Caco-2 (cell line): ENCODE results near the gene UBAP1L. TPM values are rescaled to one million over a fixed set of nuclear protein-coding genes. Genes with fewer than 3 reads are reported as not detected.
"Not testable (repeated sequence)": the region's sequence is repeated elsewhere in the genome, so short reads cannot be mapped to it uniquely, and the experiment has no call there.

Experiments used
- BruUV-seq: library from RNA; stranded (reverse); fragments of 400-500 nt; replicated peaks from 2 replicates; lab custom pipeline; 2021; lab: Mats Ljungman, UMichigan
- CTCF ChIA-PET: fragments of 300-600 bp; sonication (Branson Sonifier 250); formaldehyde crosslinking; loops from one replicate; lab custom pipeline; 2022; ENCODE audit warnings: antibody characterized with exemption; lab: Charles Lee
- POLR2A ChIA-PET: fragments of 300-600 bp; sonication (Branson Sonifier 250); formaldehyde crosslinking; loops from one replicate; lab custom pipeline; 2022; ENCODE audit warnings: antibody characterized with exemption; lab: Charles Lee
- DNase-seq, 2 experiments: peaks; one replicate each; pipeline versions ENCODE4 v3.0.0 to v3.0.0-alpha.2; 2020 to 2022
- H3K27me3 ChIP-seq: replicated peaks from 2 replicates; pipeline ENCODE4 v1.6.0; 2011; ENCODE audit warnings: low read length; ENCODE audit not compliant: control insufficient read depth, insufficient read depth
- H3K36me3 ChIP-seq: 2 replicates; pipeline ENCODE4 v1.5.1; 2011; ENCODE audit warnings: low read length; ENCODE audit not compliant: control insufficient read depth, insufficient read depth
- H3K4me1 ChIP-seq: fragments of 250-450 bp; sonication (Bioruptor Pico); 2 replicates; pipeline ENCODE4 v1.5.1; 2020; ENCODE audit warnings: mild to moderate bottlenecking
- H3K4me3 ChIP-seq: 2 replicates; pipeline ENCODE4 v1.5.1; 2011; ENCODE audit warnings: low read depth, mild to moderate bottlenecking, control low read depth, low read length
- H3K9me3 ChIP-seq: fragments of 250-450 bp; sonication (Bioruptor Pico); 2 replicates; pipeline ENCODE4 v1.5.1; 2020; ENCODE audit warnings: mild to moderate bottlenecking, moderate library complexity
- H3K27ac Mint-ChIP-seq: one replicate; pipeline ENCODE4 v1.8.0; 2022; ENCODE audit warnings: mixed read lengths; ENCODE audit not compliant: unreplicated experiment
- H3K27me3 Mint-ChIP-seq: one replicate; pipeline ENCODE4 v1.8.0; 2022; ENCODE audit warnings: mixed read lengths; ENCODE audit not compliant: insufficient read depth, unreplicated experiment
- H3K36me3 Mint-ChIP-seq: one replicate; pipeline ENCODE4 v1.8.0; 2022; ENCODE audit warnings: mild to moderate bottlenecking, mixed read lengths; ENCODE audit not compliant: insufficient read depth, unreplicated experiment
- H3K4me1 Mint-ChIP-seq: one replicate; pipeline ENCODE4 v1.8.0; 2022; ENCODE audit warnings: low read depth, mixed read lengths; ENCODE audit not compliant: unreplicated experiment
- H3K4me3 Mint-ChIP-seq: one replicate; pipeline ENCODE4 v1.8.0; 2022; ENCODE audit warnings: mild to moderate bottlenecking, moderate library complexity, mixed read lengths; ENCODE audit not compliant: unreplicated experiment
- H3K9me3 Mint-ChIP-seq: one replicate; pipeline ENCODE4 v1.8.0; 2022; ENCODE audit warnings: mixed read lengths; ENCODE audit not compliant: unreplicated experiment
- CTCF ChIP-seq, 2 experiments: fragments of 200-600 bp in 1 of 2; IDR thresholded peaks; 1 replicate in 1 of 2; 2 replicates in 1 of 2; pipeline versions ENCODE4 v1.5.1 to v1.8.0; 2011 to 2022; ENCODE audit warnings: antibody characterized with exemption in 1 of 2, control low read depth in 1 of 2, inconsistent platforms in 1 of 2, low read depth in 1 of 2, low read length in 1 of 2, mild to moderate bottlenecking in 1 of 2, moderate library complexity in 1 of 2; ENCODE audit not compliant: insufficient read depth in 1 of 2, severe bottlenecking in 1 of 2, unreplicated experiment in 1 of 2
- intact Hi-C: fragments of 100-400 bp; cut with micrococcal nuclease; formaldehyde crosslinking; loops from one replicate; pipeline ENCODE4 v1.10.0; 2022; ENCODE audit not compliant: unreplicated experiment
- total RNA-seq: library from RNA; stranded (reverse); gene quantifications from 2 replicates; pipeline ENCODE4 v1.2.3, GENCODE V29; 2022

Gene UBAP1L
- total RNA-seq, 1 experiment from 2014 or later: 2.2 TPM

- Histone ChIP-seq H3K4me1 (peaks cover 20% of the 10 kb centered on the region), H3K36me3 (no peaks in the 10 kb centered on the region; the same call in 1 of the 2 replicates), H3K9me3 (no peaks in the 10 kb centered on the region), H3K27me3 (no peaks in the 10 kb centered on the region), H3K4me3 (no peak overlapping the region)
- H3K4me3 Mint-ChIP-seq: no peak overlapping the region
- no TSS peak for BruUV-seq
- ChIA-PET POLR2A (interaction anchor here (0.8 kb wide), 1 partner anchor 41 kb away, joined by 3 read pairs; no protein-coding TSS in a partner anchor), CTCF (interaction anchor here (0.5 to 1.8 kb wide), 3 partner anchors 9 to 62 kb away, joined by 3 to 7 read pairs (median 4); no protein-coding TSS in a partner anchor)
- no peaks in the 10 kb centered on the region for H3K27me3 Mint-ChIP-seq
- H3K27ac Mint-ChIP-seq: no peak overlapping the region
- peaks cover 7% of the 10 kb centered on the region for H3K4me1 Mint-ChIP-seq
- no peaks in the 10 kb centered on the region for H3K9me3 Mint-ChIP-seq
- no peak for TF ChIP-seq CTCF (IDR thresholded peaks at IDR 0.05; ENCODE audit: insufficient read depth in 1 of 2, low read depth in 1 of 2, low read length in 1 of 2, severe bottlenecking in 1 of 2, unreplicated experiment in 1 of 2)
- intact Hi-C loops: no loop called here
- H3K36me3 Mint-ChIP-seq: peaks cover 6% of the 10 kb centered on the region
- no peak for DNase-seq
These were observed 19.3 kb downstream of the UBAP1L start for GRCh38 chr15:65095747-65096104.

GRCh38 chr15:65095011-65095746 is 19.8 kb downstream of the UBAP1L start:
- no peak overlapping the region for H3K4me3 Mint-ChIP-seq
- DNase-seq: peak; percentile 29 to 58
- no TSS peak for BruUV-seq
- intact Hi-C loops: no loop called here
- Histone ChIP-seq H3K4me1 (peaks cover 26% of the 10 kb centered on the region), H3K36me3 (no peaks in the 10 kb centered on the region), H3K27me3 (no peaks in the 10 kb centered on the region), H3K9me3 (no peaks in the 10 kb centered on the region), H3K4me3 (no peak overlapping the region)
- ChIA-PET CTCF (interaction anchor here (0.8 to 1.8 kb wide), 2 partner anchors 8 to 61 kb away, joined by 4 to 7 read pairs; no protein-coding TSS in a partner anchor), POLR2A (interaction anchor here (0.8 kb wide), 1 partner anchor 41 kb away, joined by 3 read pairs; no protein-coding TSS in a partner anchor)
- no peaks in the 10 kb centered on the region for H3K9me3 Mint-ChIP-seq
- H3K36me3 Mint-ChIP-seq: peaks cover 6% of the 10 kb centered on the region
- peak overlapping the region; percentile 23 for H3K27ac Mint-ChIP-seq
- TF ChIP-seq CTCF (IDR thresholded peaks at IDR 0.05; ENCODE audit: insufficient read depth in 1 of 2, low read depth in 1 of 2, low read length in 1 of 2, severe bottlenecking in 1 of 2, unreplicated experiment in 1 of 2): no peak
- no peaks in the 10 kb centered on the region for H3K27me3 Mint-ChIP-seq
- peaks cover 7% of the 10 kb centered on the region for H3K4me1 Mint-ChIP-seq

GRCh38 chr15:65094294-65094995 is 20.6 kb downstream of the UBAP1L start:
- no peak for DNase-seq
- intact Hi-C loops: no loop called here
- no peaks in the 10 kb centered on the region for H3K27me3 ChIP-seq
- Mint-ChIP-seq H3K36me3 (peaks cover 7% of the 10 kb centered on the region), H3K4me1 (peaks cover 8% of the 10 kb centered on the region), H3K9me3 (no peaks in the 10 kb centered on the region), H3K27ac (peak overlapping the region; percentile 16), H3K27me3 (no peaks in the 10 kb centered on the region), H3K4me3 (no peak overlapping the region)
- BruUV-seq: no TSS peak
- H3K9me3 ChIP-seq: no peaks in the 10 kb centered on the region
- TF ChIP-seq CTCF (IDR thresholded peaks at IDR 0.05; ENCODE audit: insufficient read depth in 1 of 2, low read depth in 1 of 2, low read length in 1 of 2, severe bottlenecking in 1 of 2, unreplicated experiment in 1 of 2): no peak
- no peak overlapping the region for H3K4me3 ChIP-seq
- ChIA-PET CTCF (interaction anchor here (1.8 kb wide), 1 partner anchor 7 kb away, joined by 7 read pairs; no protein-coding TSS in a partner anchor), POLR2A (no interaction called here)
- H3K4me1 ChIP-seq: peaks cover 33% of the 10 kb centered on the region
- H3K36me3 ChIP-seq: no peaks in the 10 kb centered on the region

GRCh38 chr15:65093793-65094170 is 21.2 kb downstream of the UBAP1L start:
- H3K9me3 ChIP-seq, H3K4me3 ChIP-seq, DNase-seq, H3K4me3 Mint-ChIP-seq, CTCF ChIA-PET, H3K27me3 Mint-ChIP-seq, BruUV-seq, H3K9me3 Mint-ChIP-seq, H3K36me3 ChIP-seq, H3K27me3 ChIP-seq, intact Hi-C loops, H3K27ac Mint-ChIP-seq, POLR2A ChIA-PET: not testable (repeated sequence)
- Mint-ChIP-seq H3K4me1 (peaks cover 14% of the 10 kb centered on the region), H3K36me3 (peaks cover 14% of the 10 kb centered on the region)
- peaks cover 40% of the 10 kb centered on the region for H3K4me1 ChIP-seq
